GM12878 (cell line): ENCODE measurements around the gene ITGAV. TPM values are rescaled to one million over a fixed set of nuclear protein-coding genes. Genes with fewer than 3 reads are reported as not detected.

ENCODE experiments used
- ATAC-seq: fragments of 200-7000 bp; cut with Tn5 transposase; 3 replicates; pipeline ENCODE4 v1.9.1; 2020; ENCODE audit warnings: mild to moderate bottlenecking, moderate library complexity
- BruUV-seq: library from RNA; stranded (reverse); fragments of 400-500 nt; replicated peaks from 2 replicates; lab custom pipeline; 2021; lab: Mats Ljungman, UMichigan
- CTCF ChIA-PET: fragments of 300-600 bp; sonication (Branson Sonifier 250); formaldehyde crosslinking; extraction: SDS; loops from one replicate; lab custom pipeline; 2021; ENCODE audit warnings: inconsistent platforms; lab: Yijun Ruan, JAX
- POLR2A ChIA-PET: fragments of 350-600 bp; formaldehyde crosslinking; extraction: SDS; loops from one replicate; lab custom pipeline; 2021; ENCODE audit warnings: inconsistent platforms; lab: Charles Lee
- RAD21 ChIA-PET: fragments of 300-600 bp; sonication (Branson Sonifier 250); formaldehyde crosslinking; loops from one replicate; lab custom pipeline; 2023; ENCODE audit warnings: antibody characterized with exemption; ENCODE audit not compliant: unreplicated experiment; lab: Charles Lee
- SMC1A ChIA-PET: fragments of 300-600 bp; sonication (Branson Sonifier 250); formaldehyde crosslinking; loops from one replicate; lab custom pipeline; 2023; ENCODE audit not compliant: unreplicated experiment, uncharacterized antibody; lab: Charles Lee
- DNase-seq: peaks from one replicate; pipeline ENCODE4 v3.0.0-alpha.2; 2011; ENCODE audit warnings: low read depth, low spot score
- FAIRE-seq: peaks from 3 replicates; lab custom pipeline; 2011; peaks lifted over from hg19 to GRCh38; lab: Jason Lieb, UNC
- H2AFZ ChIP-seq: 2 replicates; pipeline ENCODE4 v1.6.0; 2011; ENCODE audit warnings: low read depth, low read length, control low read depth; ENCODE audit not compliant: control insufficient read depth
- H3K27ac ChIP-seq: 2 replicates; pipeline ENCODE4 v1.5.1; 2011; ENCODE audit warnings: control low read depth; ENCODE audit not compliant: control insufficient read depth, insufficient read depth
- H3K27me3 ChIP-seq, 2 experiments: replicated peaks in 1 of 2; 2 replicates each; pipeline versions ENCODE4 v1.6.0 to v1.6.1; 2011; ENCODE audit warnings: low read length in 1 of 2; ENCODE audit not compliant: control insufficient read depth in 2 of 2, insufficient read depth in 2 of 2
- H3K36me3 ChIP-seq, 2 experiments: 2 replicates each; pipeline ENCODE4 v1.5.1; 2011; ENCODE audit warnings: low read length in 1 of 2; ENCODE audit not compliant: control insufficient read depth in 2 of 2, insufficient read depth in 2 of 2
- H3K4me1 ChIP-seq: 2 replicates; pipeline ENCODE4 v1.6.1; 2011; ENCODE audit warnings: mild to moderate bottlenecking, low read length, moderate library complexity, mixed read lengths; ENCODE audit not compliant: control insufficient read depth, insufficient read depth
- H3K4me2 ChIP-seq: 2 replicates; pipeline ENCODE4 v1.6.0; 2011; ENCODE audit warnings: control low read depth; ENCODE audit not compliant: control insufficient read depth, insufficient read depth
- H3K4me3 ChIP-seq: fragments of 200-600 bp; sonication (generic); 2 replicates; pipeline ENCODE4 v1.5.1; 2016
- H3K79me2 ChIP-seq: 2 replicates; pipeline ENCODE4 v1.6.0; 2011; ENCODE audit warnings: low read length; ENCODE audit not compliant: control insufficient read depth, insufficient read depth
- H3K9ac ChIP-seq: 2 replicates; pipeline ENCODE4 v1.8.0; 2011; ENCODE audit warnings: low read length, control low read depth, mixed read lengths; ENCODE audit not compliant: control insufficient read depth, insufficient read depth
- H3K9me3 ChIP-seq: replicated peaks from 3 replicates; pipeline ENCODE4 v1.5.1; 2011; ENCODE audit warnings: mild to moderate bottlenecking, low read length; ENCODE audit not compliant: control insufficient read depth, insufficient read depth
- H4K20me1 ChIP-seq: 2 replicates; pipeline ENCODE4 v1.6.0; 2011; ENCODE audit not compliant: control insufficient read depth, insufficient read depth
- ASH2L ChIP-seq: fragments of 300-600, 200-600 bp; sonication (generic); IDR thresholded peaks from 2 replicates; pipeline ENCODE4 v1.6.1; 2017; ENCODE audit warnings: low read depth, mild to moderate bottlenecking, borderline replicate concordance
- BMI1 ChIP-seq: fragments of 450-650 bp; IDR thresholded peaks from 2 replicates; pipeline ENCODE4 v1.6.1; 2016; ENCODE audit warnings: mild to moderate bottlenecking, moderate library complexity, borderline replicate concordance
- ESRRA ChIP-seq: IDR thresholded peaks from 2 replicates; pipeline ENCODE4 v1.6.1; 2012; ENCODE audit warnings: mild to moderate bottlenecking, low read length, improper control_type of control experiment
- FOS ChIP-seq: IDR thresholded peaks from 3 replicates; pipeline ENCODE4 v1.6.1; 2011; ENCODE audit warnings: borderline replicate concordance; ENCODE audit not compliant: insufficient read length; ENCODE audit errors: extremely low read depth
- GABPA ChIP-seq: IDR thresholded peaks from 2 replicates; pipeline ENCODE4 v1.6.1; 2014; ENCODE audit warnings: antibody characterized with exemption, low read depth, mild to moderate bottlenecking, inconsistent platforms
- HDAC2 ChIP-seq: fragments of 200-600 bp; sonication (generic); IDR thresholded peaks from 2 replicates; pipeline ENCODE4 v1.6.1; 2017
- PAX8 ChIP-seq: fragments of 450-650 bp; IDR thresholded peaks from 2 replicates; pipeline ENCODE4 v1.6.1; 2017; ENCODE audit warnings: mild to moderate bottlenecking, moderate library complexity
- RB1 ChIP-seq: fragments of 450-650 bp; formaldehyde crosslinking; IDR thresholded peaks from 2 replicates; pipeline ENCODE4 v1.6.1; 2017; ENCODE audit warnings: mild to moderate bottlenecking, borderline replicate concordance
- SIN3A ChIP-seq: IDR thresholded peaks from 2 replicates; pipeline ENCODE4 v1.6.1; 2012; ENCODE audit warnings: low read depth, low read length, improper control_type of control experiment
- TCF3 ChIP-seq: IDR thresholded peaks from 2 replicates; pipeline ENCODE4 v1.6.1; 2012; ENCODE audit warnings: low read depth, mild to moderate bottlenecking, low read length, borderline replicate concordance; ENCODE audit not compliant: insufficient read depth
- ZBED1 ChIP-seq: IDR thresholded peaks from 2 replicates; pipeline ENCODE4 v1.6.1; 2016; ENCODE audit warnings: borderline replicate concordance
- ZNF207 ChIP-seq: fragments of 450-650 bp; IDR thresholded peaks from 2 replicates; pipeline ENCODE4 v1.6.1; 2014; ENCODE audit warnings: antibody characterized with exemption, mild to moderate bottlenecking, borderline replicate concordance
- ZNF274 ChIP-seq: IDR thresholded peaks from one replicate; pipeline ENCODE4 v1.8.0; 2011; ENCODE audit not compliant: insufficient read length, insufficient read depth
- WGBS: methylation state at CpG from one replicate; pipeline ENCODE4 v1.1.6; 2016; ENCODE audit warnings: low lambda C conversion rate; ENCODE audit not compliant: insufficient replicate concordance, insufficient coverage; ENCODE audit errors: missing lambda C conversion rate; 5-methylcytosine and 5-hydroxymethylcytosine counted together
- in situ Hi-C: fragments of 300-500 bp; cut with MboI; formaldehyde crosslinking; loops from 9 replicates; pipeline ENCODE4 v1.14.3; 2018; ENCODE audit warnings: mixed read lengths
- intact Hi-C: fragments of 100-400 bp; cut with micrococcal nuclease; formaldehyde crosslinking; loops from one replicate; pipeline ENCODE4 v1.14.2; 2022; ENCODE audit not compliant: unreplicated experiment
- polyA plus RNA-seq, 11 experiments: library from polyadenylated mRNA; depleted of rRNA in 4 of 11; unstranded in 6 of 11; stranded (reverse) in 5 of 11; fragments of >200 nt; fragmentation: Nextera tagmentation in 4 of 11; fragmentation: Illumina TruSeq in 1 of 11; extraction: Ambion mirVana in 4 of 11; extraction: Trizol in 1 of 11; gene quantifications; 1 replicate in 1 of 11; 2 replicates in 10 of 11; pipeline versions ENCODE4 v1.2.1 to v1.2.3, GENCODE V29; 2011 to 2016; ENCODE audit warnings: inconsistent platforms in 2 of 11, missing spikeins in 2 of 11, low read depth in 1 of 11
- total RNA-seq, 4 experiments: library from RNA; depleted of rRNA in 3 of 4; stranded (reverse); fragments of >200 nt in 3 of 4; fragmentation: Illumina TruSeq in 1 of 4; extraction: Trizol in 1 of 4; gene quantifications; 2 replicates each; pipeline versions ENCODE4 v1.2.1 to v1.2.3, GENCODE V29; 2013 to 2021
- TF ChIP-seq, protein P1 (sequence below): fragments of 150-350 bp; IDR thresholded peaks from 2 replicates; pipeline ENCODE4 v1.6.1; 2016; ENCODE audit warnings: low read depth, low read length
- TF ChIP-seq, protein P2 (sequence below): fragments of 450-650 bp; IDR thresholded peaks from 2 replicates; pipeline ENCODE4 v1.6.1; 2017; ENCODE audit warnings: mild to moderate bottlenecking, moderate library complexity
- TF ChIP-seq, protein P3 (sequence below): IDR thresholded peaks from 2 replicates; pipeline ENCODE4 v1.6.1; 2012; ENCODE audit warnings: low read length, inconsistent platforms

The ITGAV gene
- total and polyA plus RNA-seq, 10 of the 15 experiments (the other 5 are each of a cell fraction or from before 2014, with no cell fraction given): 2.1 to 10.8 (median 6.1) TPM

DNA sequence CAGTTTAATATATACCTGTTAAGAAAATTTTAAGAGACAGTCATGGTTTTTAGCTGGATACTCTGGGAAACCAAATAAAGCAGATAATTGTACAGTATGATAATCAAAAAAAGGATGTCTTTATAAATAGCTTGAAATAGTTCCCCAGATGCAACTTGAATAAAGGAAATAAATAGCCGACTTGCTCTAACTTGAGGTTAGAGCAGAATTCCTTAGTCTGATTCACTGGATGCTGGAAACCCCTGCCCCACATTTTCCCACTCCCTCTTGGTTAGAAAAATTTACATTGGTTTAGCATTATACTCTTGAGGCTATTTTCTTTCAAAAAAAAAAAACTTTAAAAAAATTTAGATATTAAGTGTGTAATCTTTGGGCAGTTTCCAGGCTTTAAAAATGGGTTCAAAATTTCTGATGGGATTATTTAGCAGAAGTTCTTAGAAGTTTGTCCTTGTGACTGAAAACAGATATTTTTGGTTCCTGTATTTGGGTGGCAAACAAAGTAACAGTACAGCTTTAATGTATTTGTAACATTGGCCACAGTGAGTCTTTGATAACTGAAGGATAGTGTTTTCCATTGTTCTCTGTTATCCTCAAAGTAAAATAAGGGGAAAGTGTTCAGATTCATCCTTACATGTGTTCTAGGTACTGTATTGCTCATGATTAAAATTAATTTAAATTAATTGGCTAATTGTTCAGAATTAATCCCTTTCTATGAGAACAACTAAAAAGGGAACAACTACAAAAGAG is 39.6 kb downstream of the ITGAV start:
- no peak overlapping the region for H3K27ac ChIP-seq
- no peaks in the 10 kb centered on the region for H3K9me3 ChIP-seq
- H3K9ac ChIP-seq: no peak overlapping the region
- no peak for FAIRE-seq
- H3K4me1 ChIP-seq: no peaks in the 10 kb centered on the region
- no peak overlapping the region for H3K4me3 ChIP-seq
- SMC1A ChIA-PET: interaction anchor here (0.6 to 1.8 kb wide), 4 partner anchors 11 to 70 kb away, joined by 3 to 5 read pairs (median 4); no protein-coding TSS in a partner anchor
- WGBS: 90% methylated on average over 1 of the region's 1 CpG
- H3K79me2 ChIP-seq: no peaks in the 10 kb centered on the region
- POLR2A ChIA-PET: no interaction called here
- H3K27me3 ChIP-seq: no peaks in the 10 kb centered on the region
- no peak for ATAC-seq
- BruUV-seq: no TSS peak
- DNase-seq: no peak
- no peaks in the 10 kb centered on the region for H3K36me3 ChIP-seq
- RAD21 ChIA-PET: no interaction called here
- no peak overlapping the region for H3K4me2 ChIP-seq
- no peaks in the 10 kb centered on the region for H4K20me1 ChIP-seq
- CTCF ChIA-PET: interaction anchor here (1.2 to 2.6 kb wide), 3 partner anchors 12 to 14 kb away, joined by 4 to 13 read pairs (median 4); no protein-coding TSS in a partner anchor
- in situ Hi-C loops (no loop called here), intact Hi-C loops (no loop called here)
- no peak overlapping the region for H2AFZ ChIP-seq
- TF ChIP-seq ESRRA (no peak), ASH2L (no peak), ZNF207 (no peak), ZBED1 (no peak), SIN3A (no peak), GABPA (no peak), RB1 (no peak), TCF3 (no peak), HDAC2 (no peak), FOS (no peak), BMI1 (no peak), PAX8 (no peak), ZNF274 (no peak)
- TF ChIP-seq, protein P1, sequence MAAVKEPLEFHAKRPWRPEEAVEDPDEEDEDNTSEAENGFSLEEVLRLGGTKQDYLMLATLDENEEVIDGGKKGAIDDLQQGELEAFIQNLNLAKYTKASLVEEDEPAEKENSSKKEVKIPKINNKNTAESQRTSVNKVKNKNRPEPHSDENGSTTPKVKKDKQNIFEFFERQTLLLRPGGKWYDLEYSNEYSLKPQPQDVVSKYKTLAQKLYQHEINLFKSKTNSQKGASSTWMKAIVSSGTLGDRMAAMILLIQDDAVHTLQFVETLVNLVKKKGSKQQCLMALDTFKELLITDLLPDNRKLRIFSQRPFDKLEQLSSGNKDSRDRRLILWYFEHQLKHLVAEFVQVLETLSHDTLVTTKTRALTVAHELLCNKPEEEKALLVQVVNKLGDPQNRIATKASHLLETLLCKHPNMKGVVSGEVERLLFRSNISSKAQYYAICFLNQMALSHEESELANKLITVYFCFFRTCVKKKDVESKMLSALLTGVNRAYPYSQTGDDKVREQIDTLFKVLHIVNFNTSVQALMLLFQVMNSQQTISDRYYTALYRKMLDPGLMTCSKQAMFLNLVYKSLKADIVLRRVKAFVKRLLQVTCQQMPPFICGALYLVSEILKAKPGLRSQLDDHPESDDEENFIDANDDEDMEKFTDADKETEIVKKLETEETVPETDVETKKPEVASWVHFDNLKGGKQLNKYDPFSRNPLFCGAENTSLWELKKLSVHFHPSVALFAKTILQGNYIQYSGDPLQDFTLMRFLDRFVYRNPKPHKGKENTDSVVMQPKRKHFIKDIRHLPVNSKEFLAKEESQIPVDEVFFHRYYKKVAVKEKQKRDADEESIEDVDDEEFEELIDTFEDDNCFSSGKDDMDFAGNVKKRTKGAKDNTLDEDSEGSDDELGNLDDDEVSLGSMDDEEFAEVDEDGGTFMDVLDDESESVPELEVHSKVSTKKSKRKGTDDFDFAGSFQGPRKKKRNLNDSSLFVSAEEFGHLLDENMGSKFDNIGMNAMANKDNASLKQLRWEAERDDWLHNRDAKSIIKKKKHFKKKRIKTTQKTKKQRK: no peak
- TF ChIP-seq, protein P2, sequence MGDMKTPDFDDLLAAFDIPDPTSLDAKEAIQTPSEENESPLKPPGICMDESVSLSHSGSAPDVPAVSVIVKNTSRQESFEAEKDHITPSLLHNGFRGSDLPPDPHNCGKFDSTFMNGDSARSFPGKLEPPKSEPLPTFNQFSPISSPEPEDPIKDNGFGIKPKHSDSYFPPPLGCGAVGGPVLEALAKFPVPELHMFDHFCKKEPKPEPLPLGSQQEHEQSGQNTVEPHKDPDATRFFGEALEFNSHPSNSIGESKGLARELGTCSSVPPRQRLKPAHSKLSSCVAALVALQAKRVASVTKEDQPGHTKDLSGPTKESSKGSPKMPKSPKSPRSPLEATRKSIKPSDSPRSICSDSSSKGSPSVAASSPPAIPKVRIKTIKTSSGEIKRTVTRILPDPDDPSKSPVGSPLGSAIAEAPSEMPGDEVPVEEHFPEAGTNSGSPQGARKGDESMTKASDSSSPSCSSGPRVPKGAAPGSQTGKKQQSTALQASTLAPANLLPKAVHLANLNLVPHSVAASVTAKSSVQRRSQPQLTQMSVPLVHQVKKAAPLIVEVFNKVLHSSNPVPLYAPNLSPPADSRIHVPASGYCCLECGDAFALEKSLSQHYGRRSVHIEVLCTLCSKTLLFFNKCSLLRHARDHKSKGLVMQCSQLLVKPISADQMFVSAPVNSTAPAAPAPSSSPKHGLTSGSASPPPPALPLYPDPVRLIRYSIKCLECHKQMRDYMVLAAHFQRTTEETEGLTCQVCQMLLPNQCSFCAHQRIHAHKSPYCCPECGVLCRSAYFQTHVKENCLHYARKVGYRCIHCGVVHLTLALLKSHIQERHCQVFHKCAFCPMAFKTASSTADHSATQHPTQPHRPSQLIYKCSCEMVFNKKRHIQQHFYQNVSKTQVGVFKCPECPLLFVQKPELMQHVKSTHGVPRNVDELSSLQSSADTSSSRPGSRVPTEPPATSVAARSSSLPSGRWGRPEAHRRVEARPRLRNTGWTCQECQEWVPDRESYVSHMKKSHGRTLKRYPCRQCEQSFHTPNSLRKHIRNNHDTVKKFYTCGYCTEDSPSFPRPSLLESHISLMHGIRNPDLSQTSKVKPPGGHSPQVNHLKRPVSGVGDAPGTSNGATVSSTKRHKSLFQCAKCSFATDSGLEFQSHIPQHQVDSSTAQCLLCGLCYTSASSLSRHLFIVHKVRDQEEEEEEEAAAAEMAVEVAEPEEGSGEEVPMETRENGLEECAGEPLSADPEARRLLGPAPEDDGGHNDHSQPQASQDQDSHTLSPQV: no peak
- TF ChIP-seq, protein P3, sequence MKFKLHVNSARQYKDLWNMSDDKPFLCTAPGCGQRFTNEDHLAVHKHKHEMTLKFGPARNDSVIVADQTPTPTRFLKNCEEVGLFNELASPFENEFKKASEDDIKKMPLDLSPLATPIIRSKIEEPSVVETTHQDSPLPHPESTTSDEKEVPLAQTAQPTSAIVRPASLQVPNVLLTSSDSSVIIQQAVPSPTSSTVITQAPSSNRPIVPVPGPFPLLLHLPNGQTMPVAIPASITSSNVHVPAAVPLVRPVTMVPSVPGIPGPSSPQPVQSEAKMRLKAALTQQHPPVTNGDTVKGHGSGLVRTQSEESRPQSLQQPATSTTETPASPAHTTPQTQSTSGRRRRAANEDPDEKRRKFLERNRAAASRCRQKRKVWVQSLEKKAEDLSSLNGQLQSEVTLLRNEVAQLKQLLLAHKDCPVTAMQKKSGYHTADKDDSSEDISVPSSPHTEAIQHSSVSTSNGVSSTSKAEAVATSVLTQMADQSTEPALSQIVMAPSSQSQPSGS: no peak
